K562 (cell line): ENCODE measurements around the gene B3GAT3. TPM values are rescaled to one million over a fixed set of nuclear protein-coding genes. Genes with fewer than 3 reads are reported as not detected.

ENCODE experiments used
- ELF2 ChIP-seq: fragments of 250-450 bp; sonication (Bioruptor Pico); IDR thresholded peaks from 2 replicates; pipeline ENCODE4 v1.5.0; 2021; ENCODE audit warnings: mild to moderate bottlenecking
- GTF2B ChIP-seq: IDR thresholded peaks from 2 replicates; pipeline ENCODE4 v1.6.1; 2011; ENCODE audit not compliant: insufficient read length; ENCODE audit errors: extremely low read depth
- MEF2A ChIP-seq: IDR thresholded peaks from 2 replicates; pipeline ENCODE4 v1.6.1; 2011; ENCODE audit warnings: low read depth, mild to moderate bottlenecking, low read length, moderate library complexity; ENCODE audit not compliant: control insufficient read depth
- PCBP1 ChIP-seq: fragments of 200-400 bp; formaldehyde crosslinking; IDR thresholded peaks from 2 replicates; pipeline ENCODE4 v1.6.1; 2018; ENCODE audit warnings: mild to moderate bottlenecking, low read depth, low read length; ENCODE audit not compliant: poor library complexity, severe bottlenecking
- TAF9B ChIP-seq: fragments of 450-650 bp; IDR thresholded peaks from 2 replicates; pipeline ENCODE4 v1.6.1; 2018; ENCODE audit warnings: mild to moderate bottlenecking; ENCODE audit not compliant: partially characterized antibody
- U2AF1 ChIP-seq: fragments of 200-400 bp; formaldehyde crosslinking; optimal IDR thresholded peaks from 2 replicates; pipeline ENCODE3; 2017; ENCODE audit warnings: mild to moderate bottlenecking, low read depth, low read length, moderate library complexity
- UBTF ChIP-seq, 2 experiments: IDR thresholded peaks; 2 replicates each; pipeline ENCODE4 v1.6.1; 2012; ENCODE audit warnings: improper control_type of control experiment in 2 of 2, low read depth in 2 of 2, low read length in 2 of 2, borderline replicate concordance in 1 of 2
- YBX1 ChIP-seq: fragments of 450-650 bp; IDR thresholded peaks from 2 replicates; pipeline ENCODE4 v1.7.1; 2016; ENCODE audit warnings: mild to moderate bottlenecking
- ZC3H11A ChIP-seq: IDR thresholded peaks from 2 replicates; pipeline ENCODE4 v1.6.1; 2012; ENCODE audit warnings: low read depth, low read length, improper control_type of control experiment
- ZNF197 ChIP-seq: fragments of 200-800 bp; sonication (Bioruptor generic); IDR thresholded peaks from 2 replicates; pipeline ENCODE4 v1.6.1; 2016; ENCODE audit warnings: low read depth, missing genetic modification characterization, missing compliant biosample characterization
- ZNF407 ChIP-seq: fragments of 450-650 bp; IDR thresholded peaks from 2 replicates; pipeline ENCODE4 v1.6.1; 2016; ENCODE audit warnings: low read depth
- ZNF436 ChIP-seq: fragments of 250-450, 450-650 bp; sonication (Bioruptor Pico); formaldehyde crosslinking; IDR thresholded peaks from 2 replicates; pipeline ENCODE4 v1.7.0; 2020; ENCODE audit warnings: mild to moderate bottlenecking
- ZNF77 ChIP-seq: fragments of 250-450 bp; sonication (Bioruptor Pico); IDR thresholded peaks from 2 replicates; pipeline ENCODE4 v1.5.0; 2020
- ZNF830 ChIP-seq: fragments of 250-450 bp; sonication (Bioruptor Pico); IDR thresholded peaks from 2 replicates; pipeline ENCODE4 v1.5.0; 2021; ENCODE audit warnings: mild to moderate bottlenecking
- ZSCAN32 ChIP-seq: fragments of 450-650 bp; formaldehyde crosslinking; IDR thresholded peaks from 2 replicates; pipeline ENCODE4 v1.4.0; 2020; ENCODE audit warnings: mild to moderate bottlenecking, moderate library complexity
- polyA plus RNA-seq, 8 experiments: library from polyadenylated mRNA; depleted of rRNA in 4 of 8; stranded (reverse) in 5 of 8; unstranded in 3 of 8; fragments of >200 nt; fragmentation: Nextera tagmentation in 2 of 8; fragmentation: Illumina TruSeq in 1 of 8; extraction: Ambion mirVana in 2 of 8; extraction: Trizol in 1 of 8; gene quantifications; 2 replicates each; pipeline versions ENCODE4 v1.2.1 to v1.2.3, GENCODE V29; 2011 to 2014; ENCODE audit warnings: inconsistent platforms in 1 of 8, missing spikeins in 1 of 8
- total RNA-seq, 7 experiments: library from RNA; depleted of rRNA in 6 of 7; stranded (reverse); fragments of >200 nt in 6 of 7; fragmentation: Illumina TruSeq in 2 of 7; extraction: Trizol in 2 of 7; gene quantifications; 2 replicates each; pipeline versions ENCODE4 v1.2.1 to v1.2.3, GENCODE V29; 2011 to 2021; ENCODE audit warnings: low replicate concordance in 1 of 7

The B3GAT3 gene
- total and polyA plus RNA-seq, 9 of the 15 experiments (the other 6 are each of a cell fraction or from before 2014, with no cell fraction given) = 0.30 to 64.0 (median 21.4) TPM

GRCh38 chr11:62665075-62665598 lies 43.4 kb upstream of the B3GAT3 start, which contains the start of the genes C11orf98 and CSKMT (continued):
- TF ChIP-seq ZC3H11A (no peak), ZNF197 (CRISPR knock-in tag) (peak; percentile 46; the same call in 1 of the 2 replicates), ZNF830 (CRISPR knock-in tag) (peak; percentile 95), TAF9B (peak; percentile 89), ELF2 (CRISPR knock-in tag) (peak; percentile 72; the same call in 1 of the 2 replicates), ZSCAN32 (0 out of 2 replicates have a peak, but pooled peaks have one; percentile 64), PCBP1 (peak; percentile 91), MEF2A (no peak), GTF2B (peak; percentile 94), U2AF1 (peak; percentile 19), ZNF436 (peak; percentile 72; the same call in 1 of the 2 replicates), YBX1 (no peak), UBTF (IDR thresholded peaks at IDR 0.05; ENCODE audit: borderline replicate concordance in 1 of 2, low read depth in 2 of 2, low read length in 2 of 2) (no peak), ZNF407 (peak; percentile 63), ZNF77 (CRISPR knock-in tag) (peak; percentile 94)
